DOHH2 (cell line): ENCODE measurements around the gene OR10H4.

ENCODE experiments used
- H3F3A ChIP-seq: fragments of 200-600 bp; sonication (generic), shearing (Covaris generic); 2 replicates; pipeline ENCODE4 v1.6.0; 2016; ENCODE audit warnings: antibody characterized with exemption, mild to moderate bottlenecking; ENCODE audit not compliant: control insufficient read depth, insufficient read depth
- H3K27ac ChIP-seq: fragments of 200-600 bp; sonication (generic); 2 replicates; pipeline ENCODE4 v1.5.1; 2014; ENCODE audit warnings: low read depth, mild to moderate bottlenecking, low read length, moderate library complexity
- H3K27me3 ChIP-seq: fragments of 200-600 bp; sonication (generic); 2 replicates; pipeline ENCODE4 v1.6.1; 2014; ENCODE audit warnings: mild to moderate bottlenecking, low read length, mixed read lengths; ENCODE audit not compliant: control insufficient read depth
- H3K36me3 ChIP-seq: fragments of 200-600 bp; sonication (generic); 2 replicates; pipeline ENCODE4 v1.6.1; 2014; ENCODE audit warnings: mild to moderate bottlenecking, low read length, moderate library complexity, mixed read lengths; ENCODE audit not compliant: control insufficient read depth
- H3K4me1 ChIP-seq: fragments of 200-600 bp; sonication (generic); 2 replicates; pipeline ENCODE4 v1.6.1; 2014; ENCODE audit warnings: mild to moderate bottlenecking, low read length, mixed read lengths; ENCODE audit not compliant: control insufficient read depth
- H3K4me2 ChIP-seq: fragments of 200-600 bp; sonication (generic); 2 replicates; pipeline ENCODE4 v1.6.0; 2014; ENCODE audit warnings: mild to moderate bottlenecking, low read length, moderate library complexity
- H3K4me3 ChIP-seq: fragments of 200-600 bp; sonication (generic); 2 replicates; pipeline ENCODE4 v1.5.1; 2014; ENCODE audit warnings: mild to moderate bottlenecking, low read length, mixed read lengths
- H3K79me2 ChIP-seq: fragments of 200-600 bp; sonication (generic); 2 replicates; pipeline ENCODE4 v1.6.1; 2014; ENCODE audit warnings: mild to moderate bottlenecking, low read length, mixed read lengths; ENCODE audit not compliant: control insufficient read depth
- H3K9me2 ChIP-seq: fragments of 200-600 bp; sonication (generic); replicated peaks from 2 replicates; pipeline ENCODE4 v1.6.1; 2014; ENCODE audit warnings: mild to moderate bottlenecking, low read length, mixed read lengths; ENCODE audit not compliant: control insufficient read depth
- H3K9me3 ChIP-seq: fragments of 200-600 bp; sonication (generic); 2 replicates; pipeline ENCODE4 v1.6.1; 2014; ENCODE audit warnings: antibody characterized with exemption, low read length, mixed read lengths; ENCODE audit not compliant: control insufficient read depth, insufficient read depth
- H4K20me1 ChIP-seq: fragments of 200-600 bp; sonication (generic); 2 replicates; pipeline ENCODE4 v1.6.0; 2014; ENCODE audit warnings: low read depth, mild to moderate bottlenecking, antibody characterized with exemption, low read length, moderate library complexity; ENCODE audit not compliant: control insufficient read depth, insufficient read depth
- EZH2phosphoT487 ChIP-seq: fragments of 200-600 bp; sonication (generic); IDR thresholded peaks from 2 replicates; pipeline ENCODE4 v1.6.1; 2017; ENCODE audit warnings: borderline replicate concordance, mild to moderate bottlenecking, antibody characterized with exemption, low read length, moderate library complexity, mixed read lengths
- TF ChIP-seq, protein P1 (sequence below): fragments of 200-600 bp; sonication (generic); IDR thresholded peaks from one replicate; pipeline ENCODE4 v1.5.1; 2014; ENCODE audit warnings: antibody characterized with exemption, mild to moderate bottlenecking, low read depth, low read length; ENCODE audit not compliant: poor library complexity, severe bottlenecking

Gene OR10H4

DNA sequence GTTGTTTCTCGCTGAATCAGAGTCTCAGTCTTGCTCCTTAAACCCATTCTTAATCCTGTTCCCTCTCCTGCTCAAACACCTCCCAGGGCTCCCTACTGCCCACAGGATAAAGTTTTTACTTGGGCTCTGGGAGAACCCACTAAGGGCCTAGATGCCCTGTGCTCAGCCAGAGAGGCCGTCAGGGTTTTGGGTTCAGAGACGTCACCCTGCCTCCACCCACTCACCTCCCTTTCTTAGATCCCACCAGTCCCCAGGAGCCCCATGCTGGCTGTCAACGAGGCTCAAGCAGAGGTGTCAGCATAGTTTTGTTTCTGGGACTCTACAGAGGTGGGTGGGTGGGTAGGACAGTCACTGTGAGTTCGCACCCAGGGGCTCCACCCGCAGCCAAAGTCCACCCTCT is 35.4 kb upstream of the OR10H4 start:
- Histone ChIP-seq H3K27ac (no peak overlapping the region), H3K79me2 (no peaks in the 10 kb centered on the region), H3K4me1 (peaks cover 8% of the 10 kb centered on the region; the same call in 1 of the 2 replicates), H3K4me3 (no peak overlapping the region), H3F3A (no peaks in the 10 kb centered on the region), H3K4me2 (no peak overlapping the region), H3K27me3 (peaks cover 4% of the 10 kb centered on the region; the same call in 1 of the 2 replicates), H3K9me2 (no peaks in the 10 kb centered on the region), H4K20me1 (no peaks in the 10 kb centered on the region), H3K36me3 (no peaks in the 10 kb centered on the region), H3K9me3 (no peaks in the 10 kb centered on the region)
- TF ChIP-seq EZH2phosphoT487, result no peak
- TF ChIP-seq, protein P1, sequence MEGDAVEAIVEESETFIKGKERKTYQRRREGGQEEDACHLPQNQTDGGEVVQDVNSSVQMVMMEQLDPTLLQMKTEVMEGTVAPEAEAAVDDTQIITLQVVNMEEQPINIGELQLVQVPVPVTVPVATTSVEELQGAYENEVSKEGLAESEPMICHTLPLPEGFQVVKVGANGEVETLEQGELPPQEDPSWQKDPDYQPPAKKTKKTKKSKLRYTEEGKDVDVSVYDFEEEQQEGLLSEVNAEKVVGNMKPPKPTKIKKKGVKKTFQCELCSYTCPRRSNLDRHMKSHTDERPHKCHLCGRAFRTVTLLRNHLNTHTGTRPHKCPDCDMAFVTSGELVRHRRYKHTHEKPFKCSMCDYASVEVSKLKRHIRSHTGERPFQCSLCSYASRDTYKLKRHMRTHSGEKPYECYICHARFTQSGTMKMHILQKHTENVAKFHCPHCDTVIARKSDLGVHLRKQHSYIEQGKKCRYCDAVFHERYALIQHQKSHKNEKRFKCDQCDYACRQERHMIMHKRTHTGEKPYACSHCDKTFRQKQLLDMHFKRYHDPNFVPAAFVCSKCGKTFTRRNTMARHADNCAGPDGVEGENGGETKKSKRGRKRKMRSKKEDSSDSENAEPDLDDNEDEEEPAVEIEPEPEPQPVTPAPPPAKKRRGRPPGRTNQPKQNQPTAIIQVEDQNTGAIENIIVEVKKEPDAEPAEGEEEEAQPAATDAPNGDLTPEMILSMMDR, result no peak

DNA sequence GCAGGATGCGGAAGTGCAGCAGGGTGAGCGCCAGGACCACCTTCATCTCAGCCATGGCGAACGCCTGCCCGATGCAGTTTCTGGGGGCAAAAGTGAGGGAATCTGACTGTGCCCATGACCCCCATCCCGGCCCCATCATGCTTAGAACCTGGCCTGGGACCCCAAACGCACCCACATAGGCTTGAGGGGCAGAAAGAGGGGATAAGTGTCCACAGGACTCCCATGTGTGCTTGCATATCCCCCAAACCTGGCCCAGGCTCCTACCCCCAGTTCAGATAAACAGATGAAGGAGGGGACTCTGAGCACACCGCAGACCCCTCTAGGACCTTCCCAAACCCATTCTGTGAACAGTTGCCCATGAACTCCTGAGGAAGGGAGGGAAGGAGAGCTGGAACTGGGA is 35.0 kb upstream of the OR10H4 start:
- Histone ChIP-seq H3K4me2 (no peak overlapping the region), H3K36me3 (no peaks in the 10 kb centered on the region)

DNA sequence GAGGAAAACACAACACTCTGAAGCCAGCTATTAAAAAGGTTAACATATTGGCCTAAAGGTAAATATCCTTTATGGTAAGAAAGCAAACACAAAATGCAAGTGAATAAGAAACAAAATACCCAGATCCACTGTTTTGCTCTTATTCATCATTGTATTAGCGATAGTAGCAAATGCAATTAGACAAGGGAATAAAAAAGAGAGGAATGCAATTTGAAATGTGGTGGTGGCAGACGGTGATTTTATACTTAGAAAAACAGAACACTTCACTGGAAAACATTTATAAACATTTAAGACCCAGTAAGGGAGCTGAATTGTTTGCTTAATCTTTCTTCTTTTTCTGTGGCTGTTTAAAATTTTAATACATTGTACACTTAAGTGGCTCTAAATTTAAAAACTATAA is 33.7 kb upstream of the OR10H4 start:
- Histone ChIP-seq H3K27ac (no peak overlapping the region), H3K9me2 (no peaks in the 10 kb centered on the region), H3K27me3 (no peaks in the 10 kb centered on the region), H3K4me3 (no peak overlapping the region), H3K4me1 (peaks cover 8% of the 10 kb centered on the region; the same call in 1 of the 2 replicates), H3F3A (no peaks in the 10 kb centered on the region), H3K9me3 (no peaks in the 10 kb centered on the region), H4K20me1 (no peaks in the 10 kb centered on the region), H3K36me3 (no peaks in the 10 kb centered on the region), H3K4me2 (no peak overlapping the region), H3K79me2 (no peaks in the 10 kb centered on the region)
- no peak for TF ChIP-seq EZH2phosphoT487
- TF ChIP-seq, protein P1, result no peak

More for the DNA sequence above, 35.0 kb upstream of the OR10H4 start:
- Histone ChIP-seq H3K79me2 (no peaks in the 10 kb centered on the region), H3F3A (no peaks in the 10 kb centered on the region), H4K20me1 (no peaks in the 10 kb centered on the region), H3K27me3 (0 out of 2 replicates have a peak, but pooled peaks cover under 1% of the 10 kb centered on the region), H3K27ac (no peak overlapping the region), H3K4me1 (peaks cover 8% of the 10 kb centered on the region; the same call in 1 of the 2 replicates), H3K9me3 (no peaks in the 10 kb centered on the region), H3K9me2 (no peaks in the 10 kb centered on the region), H3K4me3 (no peak overlapping the region)
- TF ChIP-seq, protein P1, result no peak
- TF ChIP-seq EZH2phosphoT487, result no peak
